ENCODE results near the gene ZNF416.

- TF ChIP-seq CTCF (IDR thresholded peaks at IDR 0.05 in 4 of 5, conservative IDR thresholded peaks at IDR 0.05 in 1 of 5) (no peak), POLR2A (IDR thresholded peaks at IDR 0.05) (no peak)
These were observed 42.1 kb upstream of the ZNF416 start for GRCh38 chr19:57620673-57621348.

All from gastrocnemius medialis (tissue), 4 donors.